OCI-LY7 (cell line): ENCODE measurements around the gene IGFBP2. TPM values are rescaled to one million over a fixed set of nuclear protein-coding genes. Genes with fewer than 3 reads are reported as not detected.

Source experiments
- BruUV-seq: library from RNA; stranded (reverse); fragments of 400-500 nt; replicated peaks from 2 replicates; lab custom pipeline; 2021; lab: Mats Ljungman, UMichigan
- CTCF ChIA-PET: fragments of 300-600 bp; sonication (Branson Sonifier 250); formaldehyde crosslinking; loops from one replicate; lab custom pipeline; 2022; ENCODE audit warnings: antibody characterized with exemption; ENCODE audit not compliant: unreplicated experiment; lab: Charles Lee
- POLR2A ChIA-PET: fragments of 300-600 bp; sonication (Branson Sonifier 250); formaldehyde crosslinking; loops from one replicate; lab custom pipeline; 2022; ENCODE audit warnings: antibody characterized with exemption; lab: Charles Lee
- DNase-seq: peaks from one replicate; pipeline ENCODE4 v3.0.0-alpha.2; 2015; ENCODE audit warnings: low spot score
- H2AFZ ChIP-seq: fragments of 200-600 bp; sonication (generic), shearing (Covaris generic); 2 replicates; pipeline ENCODE4 v1.6.1; 2014; ENCODE audit warnings: mild to moderate bottlenecking, antibody characterized with exemption, low read length, moderate library complexity
- H3K27ac ChIP-seq: fragments of 200-600 bp; sonication (generic); 2 replicates; pipeline ENCODE4 v1.5.1; 2014; ENCODE audit warnings: mixed run types, low read depth, mild to moderate bottlenecking, moderate library complexity, low read length, inconsistent platforms; ENCODE audit not compliant: poor library complexity, severe bottlenecking
- H3K36me3 ChIP-seq: fragments of 200-600 bp; sonication (generic); 2 replicates; pipeline ENCODE4 v1.6.1; 2014; ENCODE audit warnings: mild to moderate bottlenecking, antibody characterized with exemption, low read length, moderate library complexity, mixed read lengths; ENCODE audit not compliant: insufficient read depth
- H3K4me1 ChIP-seq: fragments of 200-600 bp; sonication (generic); 2 replicates; pipeline ENCODE4 v1.5.1; 2014; ENCODE audit warnings: mild to moderate bottlenecking, low read length; ENCODE audit not compliant: insufficient read depth, poor library complexity, severe bottlenecking
- H3K4me2 ChIP-seq: fragments of 200-600 bp; sonication (generic); 2 replicates; pipeline ENCODE4 v1.6.1; 2014; ENCODE audit warnings: mild to moderate bottlenecking, low read length
- H3K4me3 ChIP-seq: fragments of 200-600 bp; sonication (generic); 2 replicates; pipeline ENCODE4 v1.5.1; 2014; ENCODE audit warnings: mild to moderate bottlenecking, low read depth, low read length; ENCODE audit not compliant: poor library complexity, severe bottlenecking
- H3K79me2 ChIP-seq: fragments of 200-600 bp; sonication (generic); 2 replicates; pipeline ENCODE4 v1.6.1; 2016; ENCODE audit warnings: low read depth, mild to moderate bottlenecking, low read length, moderate library complexity, mixed read lengths; ENCODE audit not compliant: insufficient read depth
- H3K9me2 ChIP-seq: fragments of 200-600 bp; sonication (generic); 2 replicates; pipeline ENCODE4 v1.6.1; 2016; ENCODE audit warnings: mild to moderate bottlenecking, low read length, mixed read lengths; ENCODE audit not compliant: insufficient read depth
- H3K9me3 ChIP-seq: fragments of 200-600 bp; sonication (generic); 2 replicates; pipeline ENCODE4 v1.6.1; 2014; ENCODE audit warnings: mild to moderate bottlenecking, mixed run types, low read length, mixed read lengths
- H4K20me1 ChIP-seq: fragments of 200-600 bp; sonication (generic); 2 replicates; pipeline ENCODE4 v1.6.1; 2014; ENCODE audit warnings: mild to moderate bottlenecking, antibody characterized with exemption, low read length, moderate library complexity, mixed read lengths; ENCODE audit not compliant: insufficient read depth
- EZH2phosphoT487 ChIP-seq: fragments of 200-600 bp; sonication (generic); IDR thresholded peaks from 2 replicates; pipeline ENCODE4 v1.6.1; 2018; ENCODE audit warnings: low read depth, borderline replicate concordance, mild to moderate bottlenecking, mixed run types, antibody characterized with exemption, low read length, moderate library complexity, mixed read lengths
- intact Hi-C: fragments of 100-400 bp; cut with micrococcal nuclease; formaldehyde crosslinking; loops from one replicate; pipeline ENCODE4 v1.10.0; 2022; ENCODE audit not compliant: unreplicated experiment
- total RNA-seq, 2 experiments: library from RNA; depleted of rRNA in 1 of 2; stranded (reverse); fragments of >200 nt in 1 of 2; shearing (Covaris generic) in 1 of 2; gene quantifications; 2 replicates each; pipeline ENCODE4 v1.2.3, GENCODE V29; 2014 to 2022
- TF ChIP-seq, protein P1 (sequence below): fragments of 200-600 bp; sonication (generic); conservative IDR thresholded peaks from 2 replicates; pipeline ENCODE4 v1.5.1; 2014; ENCODE audit warnings: mild to moderate bottlenecking, antibody characterized with exemption, low read length, moderate library complexity, mixed read lengths

IGFBP2 gene
- total RNA-seq, 2 experiments from 2014 or later = 0.66 TPM; not detected in 1

DNA sequence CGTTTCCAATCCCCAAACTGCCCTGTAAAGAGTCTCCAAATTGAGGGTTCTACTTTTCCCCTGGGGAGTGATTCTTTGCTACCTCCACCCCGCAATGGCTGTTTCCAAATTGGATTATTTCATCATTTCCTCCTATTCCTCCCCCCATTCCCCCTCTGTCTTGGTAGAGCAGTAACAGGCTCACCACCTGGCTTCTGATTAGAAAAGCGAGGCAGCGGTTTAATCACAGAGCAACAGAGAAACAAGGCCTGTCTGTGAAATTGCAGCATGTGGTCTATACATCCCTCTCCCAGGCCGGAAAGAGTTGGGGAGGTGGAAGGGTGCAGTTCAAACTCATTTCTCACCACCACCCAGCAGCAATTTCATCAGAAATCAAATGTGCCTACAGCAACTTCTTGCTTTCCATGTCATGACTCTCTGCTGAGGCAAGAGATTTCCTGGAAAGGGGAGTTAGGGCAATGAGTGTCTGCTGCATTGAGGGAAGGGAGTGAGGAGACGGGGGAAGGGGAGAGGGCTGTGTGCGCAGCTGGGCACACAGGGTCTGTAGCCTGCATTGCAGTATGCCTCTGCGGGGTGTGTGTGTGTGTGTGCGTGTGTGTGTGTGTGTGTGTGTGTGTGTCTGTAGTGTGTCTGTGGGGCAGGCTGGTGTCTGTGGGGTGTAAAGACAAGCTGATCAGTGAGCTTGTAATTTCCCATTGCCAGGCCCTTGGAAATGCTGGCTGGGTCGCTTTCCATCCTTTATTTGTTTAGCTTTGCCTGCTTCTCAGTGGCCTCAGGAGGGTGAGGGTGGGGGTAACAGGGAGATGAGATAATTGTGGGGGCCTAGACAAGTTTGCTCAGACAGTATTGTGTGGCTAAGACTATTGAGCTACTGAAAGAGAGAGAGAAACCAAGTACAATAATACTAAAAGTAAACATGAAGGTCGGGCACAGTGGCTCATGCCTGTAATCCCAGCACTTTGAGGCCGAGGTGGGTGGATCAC is 13.5 kb upstream of the IGFBP2 start:
- Histone ChIP-seq H3K9me3 (no peaks in the 10 kb centered on the region), H3K36me3 (no peaks in the 10 kb centered on the region), H3K4me2 (no peak overlapping the region), H3K9me2 (no peaks in the 10 kb centered on the region), H2AFZ (no peak overlapping the region), H3K79me2 (no peaks in the 10 kb centered on the region), H3K4me1 (peaks cover 17% of the 10 kb centered on the region), H3K27ac (no peak overlapping the region), H3K4me3 (no peak overlapping the region), H4K20me1 (no peaks in the 10 kb centered on the region)
- ChIA-PET POLR2A (interaction anchor here (0.7 to 2.0 kb wide), 5 partner anchors 7 to 1158 kb away, joined by 3 to 7 read pairs (median 3); no protein-coding TSS in a partner anchor), CTCF (interaction anchor here (0.6 kb wide), 1 partner anchor 23 kb away, joined by 3 read pairs; no protein-coding TSS in a partner anchor)
- no TSS peak for BruUV-seq
- intact Hi-C loops = no loop called here
- no peak for DNase-seq
- no peak for TF ChIP-seq EZH2phosphoT487
- TF ChIP-seq, protein P1, sequence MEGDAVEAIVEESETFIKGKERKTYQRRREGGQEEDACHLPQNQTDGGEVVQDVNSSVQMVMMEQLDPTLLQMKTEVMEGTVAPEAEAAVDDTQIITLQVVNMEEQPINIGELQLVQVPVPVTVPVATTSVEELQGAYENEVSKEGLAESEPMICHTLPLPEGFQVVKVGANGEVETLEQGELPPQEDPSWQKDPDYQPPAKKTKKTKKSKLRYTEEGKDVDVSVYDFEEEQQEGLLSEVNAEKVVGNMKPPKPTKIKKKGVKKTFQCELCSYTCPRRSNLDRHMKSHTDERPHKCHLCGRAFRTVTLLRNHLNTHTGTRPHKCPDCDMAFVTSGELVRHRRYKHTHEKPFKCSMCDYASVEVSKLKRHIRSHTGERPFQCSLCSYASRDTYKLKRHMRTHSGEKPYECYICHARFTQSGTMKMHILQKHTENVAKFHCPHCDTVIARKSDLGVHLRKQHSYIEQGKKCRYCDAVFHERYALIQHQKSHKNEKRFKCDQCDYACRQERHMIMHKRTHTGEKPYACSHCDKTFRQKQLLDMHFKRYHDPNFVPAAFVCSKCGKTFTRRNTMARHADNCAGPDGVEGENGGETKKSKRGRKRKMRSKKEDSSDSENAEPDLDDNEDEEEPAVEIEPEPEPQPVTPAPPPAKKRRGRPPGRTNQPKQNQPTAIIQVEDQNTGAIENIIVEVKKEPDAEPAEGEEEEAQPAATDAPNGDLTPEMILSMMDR = no peak

DNA sequence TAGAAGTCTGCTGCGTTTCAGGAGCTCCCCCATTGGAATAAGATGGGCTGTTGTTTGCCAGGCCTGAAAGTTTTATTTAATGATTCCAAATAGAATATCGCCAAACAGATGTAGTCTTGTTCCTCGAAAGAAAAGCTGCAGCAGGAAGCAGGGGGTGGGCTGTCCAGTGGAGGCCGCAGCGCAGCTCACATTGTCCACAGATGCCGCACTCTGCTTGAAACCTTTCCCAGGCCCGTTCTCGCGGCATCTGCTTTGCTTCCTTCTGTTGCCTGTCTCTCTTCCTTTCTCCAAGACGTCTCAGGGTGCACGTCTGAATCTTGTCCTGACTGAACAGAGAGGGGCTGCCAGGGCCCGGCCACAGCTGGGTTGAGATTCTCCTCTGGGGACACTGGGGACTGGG is 12.4 kb upstream of the IGFBP2 start:
- no peaks in the 10 kb centered on the region for H3K79me2 ChIP-seq
- TF ChIP-seq, protein P1 = no peak
- TF ChIP-seq EZH2phosphoT487 = no peak
- intact Hi-C loops = no loop called here
- DNase-seq = no peak
- ChIA-PET CTCF (no interaction called here), POLR2A (interaction anchor here (1.3 to 1.7 kb wide), 2 partner anchors 8 to 76 kb away, joined by 3 to 4 read pairs; no protein-coding TSS in a partner anchor)
- no peaks in the 10 kb centered on the region for H3K36me3 ChIP-seq
- H4K20me1 ChIP-seq = no peaks in the 10 kb centered on the region
- H3K9me3 ChIP-seq = no peaks in the 10 kb centered on the region
- BruUV-seq = no TSS peak
- no peaks in the 10 kb centered on the region for H3K9me2 ChIP-seq
- H3K27ac ChIP-seq = no peak overlapping the region
- H3K4me2 ChIP-seq = no peak overlapping the region
- H3K4me1 ChIP-seq = peaks cover 17% of the 10 kb centered on the region
- H2AFZ ChIP-seq = no peak overlapping the region
- H3K4me3 ChIP-seq = no peak overlapping the region

DNA sequence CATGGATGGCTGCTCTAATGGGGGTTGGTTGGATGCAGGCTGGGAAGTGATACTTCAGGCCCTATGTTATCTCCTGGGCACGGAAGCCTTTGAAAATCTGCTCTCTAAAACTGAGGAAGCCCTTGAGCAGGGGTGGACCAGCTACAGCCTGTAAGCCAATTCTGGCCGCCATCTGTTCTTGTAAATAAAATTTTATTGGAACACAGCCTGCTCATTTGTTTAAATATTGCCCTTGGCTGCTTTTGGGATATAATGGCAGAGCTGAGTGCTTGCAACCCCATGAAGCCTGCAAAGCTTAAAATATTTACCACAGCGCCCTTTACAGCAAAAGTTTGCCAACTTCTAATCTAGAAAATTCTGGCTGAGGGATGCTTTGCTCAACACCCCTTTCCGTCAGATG is 11.9 kb upstream of the IGFBP2 start:
- Histone ChIP-seq H3K79me2 (no peaks in the 10 kb centered on the region), H3K9me3 (no peaks in the 10 kb centered on the region), H2AFZ (no peak overlapping the region), H3K27ac (no peak overlapping the region), H3K4me3 (no peak overlapping the region), H3K9me2 (no peaks in the 10 kb centered on the region), H3K36me3 (no peaks in the 10 kb centered on the region), H4K20me1 (no peaks in the 10 kb centered on the region), H3K4me2 (no peak overlapping the region), H3K4me1 (peaks cover 17% of the 10 kb centered on the region)
- CTCF ChIA-PET = no interaction called here
- no peak for DNase-seq
- no TSS peak for BruUV-seq
- intact Hi-C loops = no loop called here
- POLR2A ChIA-PET = interaction anchor here (1.3 to 1.7 kb wide), 2 partner anchors 9 to 77 kb away, joined by 3 to 4 read pairs; no protein-coding TSS in a partner anchor
- TF ChIP-seq, protein P1 = no peak
- no peak for TF ChIP-seq EZH2phosphoT487
